Natural killer cell (primary cell): ENCODE results near the gene SLC6A12. TPM values are rescaled to one million over a fixed set of nuclear protein-coding genes. Genes with fewer than 3 reads are reported as not detected.

Experiments
- ATAC-seq, 3 donors: fragments of 150-1000 bp in 2 of 3; fragments of 200-7000 bp in 1 of 3; cut with Tn5 transposase; 1 replicate in 1 of 3; 2 replicates in 2 of 3; pipeline ENCODE4 v1.10.0; 2021; ENCODE audit warnings: mild to moderate bottlenecking in 2 of 3, moderate library complexity in 2 of 3
- DNase-seq, 2 donors: peaks; one replicate each; pipeline versions ENCODE4 v3.0.0 to v3.0.0-alpha.2; 2013 to 2021; ENCODE audit warnings: mixed read lengths in 1 of 2
- H3K27ac ChIP-seq: one replicate; pipeline ENCODE4 v1.5.1; 2013; ENCODE audit warnings: mild to moderate bottlenecking, low read length
- H3K27me3 ChIP-seq: one replicate; pipeline ENCODE4 v1.6.1; 2013; ENCODE audit warnings: low read length; ENCODE audit not compliant: control insufficient read depth, insufficient read depth
- H3K36me3 ChIP-seq: one replicate; pipeline ENCODE4 v1.6.1; 2013; ENCODE audit warnings: low read length; ENCODE audit not compliant: control insufficient read depth, insufficient read depth
- H3K4me1 ChIP-seq: one replicate; pipeline ENCODE4 v1.6.1; 2013; ENCODE audit warnings: low read length; ENCODE audit not compliant: control insufficient read depth, insufficient read depth
- H3K4me3 ChIP-seq: one replicate; pipeline ENCODE4 v1.5.1; 2013; ENCODE audit warnings: low read length
- H3K9me3 ChIP-seq: one replicate; pipeline ENCODE4 v1.6.1; 2013; ENCODE audit warnings: low read length; ENCODE audit not compliant: control insufficient read depth, insufficient read depth
- H3K27ac Mint-ChIP-seq, 2 donors: one replicate each; pipeline ENCODE4 v1.8.0; 2022; ENCODE audit warnings: mild to moderate bottlenecking in 2 of 2, mixed read lengths in 2 of 2, moderate library complexity in 1 of 2
- H3K27me3 Mint-ChIP-seq, 2 donors: one replicate each; pipeline ENCODE4 v1.8.0; 2022; ENCODE audit warnings: low read depth in 2 of 2, mixed read lengths in 2 of 2
- H3K36me3 Mint-ChIP-seq: one replicate; pipeline ENCODE4 v1.8.0; 2022; ENCODE audit warnings: mixed read lengths
- H3K4me1 Mint-ChIP-seq, 2 donors: one replicate each; pipeline ENCODE4 v1.8.0; 2022; ENCODE audit warnings: mixed read lengths in 2 of 2
- H3K4me3 Mint-ChIP-seq: one replicate; pipeline ENCODE4 v1.8.0; 2022; ENCODE audit warnings: mild to moderate bottlenecking, moderate library complexity, mixed read lengths
- H3K9me3 Mint-ChIP-seq, 2 donors: one replicate each; pipeline ENCODE4 v1.8.0; 2022; ENCODE audit warnings: mixed read lengths in 2 of 2
- WGBS: methylation state at CpG from one replicate; pipeline ENCODE4 v1.1.7; 2013; ENCODE audit warnings: missing lambda C conversion rate; ENCODE audit not compliant: insufficient coverage; 5-methylcytosine and 5-hydroxymethylcytosine counted together
- intact Hi-C: fragments of 100-400 bp; cut with micrococcal nuclease; formaldehyde crosslinking; loops from one replicate; pipeline ENCODE4 v1.14.2; 2022
- total RNA-seq, 4 donors: library from RNA; stranded (reverse); fragments of 120-200 nt in 1 of 4; gene quantifications; one replicate each; pipeline versions ENCODE4 v1.2.3 to v1.2.4, GENCODE V29; 2013 to 2022
- TF ChIP-seq, protein P1 (sequence below): fragments of 200-600 bp; IDR thresholded peaks from one replicate; pipeline ENCODE4 v1.8.0; 2022; ENCODE audit warnings: antibody characterized with exemption

The SLC6A12 gene
- total RNA-seq, 3 donors from 2014 or later (not counting 1 experiment from before 2014, with no cell fraction given), result 0.54 to 0.70 TPM; not detected in 1

DNA sequence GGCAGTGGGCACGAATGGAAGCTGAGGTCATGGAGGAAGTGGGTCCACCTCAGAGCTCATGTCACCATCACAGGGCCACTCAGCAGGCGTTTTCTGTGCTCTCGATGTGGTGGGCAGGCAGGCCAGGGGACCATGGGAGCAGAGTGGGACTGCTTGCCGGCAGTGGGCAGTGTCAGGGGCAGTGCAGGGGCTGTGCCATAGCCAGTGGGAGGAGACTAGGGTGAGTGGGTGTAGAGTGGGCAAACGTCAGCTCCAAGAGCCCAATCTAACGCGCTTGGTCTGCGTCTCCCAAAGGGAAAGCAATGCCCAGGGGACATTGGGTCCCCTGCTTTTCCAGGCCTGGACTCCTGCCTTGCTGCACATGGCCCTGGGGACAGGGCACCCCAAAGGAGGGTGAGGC is 58.3 kb downstream of the SLC6A12 start:
- Mint-ChIP-seq H3K27ac (no peak overlapping the region), H3K4me1 (peaks cover 5 to 7% of the 10 kb centered on the region in 2 donors), H3K27me3 (no peaks in the 10 kb centered on the region), H3K9me3 (no peaks in the 10 kb centered on the region), H3K4me3 (no peak overlapping the region), H3K36me3 (no peaks in the 10 kb centered on the region)
- 87% methylated on average over 8 of the region's 8 CpGs for WGBS
- no peaks in the 10 kb centered on the region for H3K36me3 ChIP-seq
- no peak overlapping the region for H3K4me3 ChIP-seq
- ATAC-seq (no peak), DNase-seq (no peak)
- no peaks in the 10 kb centered on the region for H3K27me3 ChIP-seq
- no peak overlapping the region for H3K27ac ChIP-seq
- TF ChIP-seq, protein P1, sequence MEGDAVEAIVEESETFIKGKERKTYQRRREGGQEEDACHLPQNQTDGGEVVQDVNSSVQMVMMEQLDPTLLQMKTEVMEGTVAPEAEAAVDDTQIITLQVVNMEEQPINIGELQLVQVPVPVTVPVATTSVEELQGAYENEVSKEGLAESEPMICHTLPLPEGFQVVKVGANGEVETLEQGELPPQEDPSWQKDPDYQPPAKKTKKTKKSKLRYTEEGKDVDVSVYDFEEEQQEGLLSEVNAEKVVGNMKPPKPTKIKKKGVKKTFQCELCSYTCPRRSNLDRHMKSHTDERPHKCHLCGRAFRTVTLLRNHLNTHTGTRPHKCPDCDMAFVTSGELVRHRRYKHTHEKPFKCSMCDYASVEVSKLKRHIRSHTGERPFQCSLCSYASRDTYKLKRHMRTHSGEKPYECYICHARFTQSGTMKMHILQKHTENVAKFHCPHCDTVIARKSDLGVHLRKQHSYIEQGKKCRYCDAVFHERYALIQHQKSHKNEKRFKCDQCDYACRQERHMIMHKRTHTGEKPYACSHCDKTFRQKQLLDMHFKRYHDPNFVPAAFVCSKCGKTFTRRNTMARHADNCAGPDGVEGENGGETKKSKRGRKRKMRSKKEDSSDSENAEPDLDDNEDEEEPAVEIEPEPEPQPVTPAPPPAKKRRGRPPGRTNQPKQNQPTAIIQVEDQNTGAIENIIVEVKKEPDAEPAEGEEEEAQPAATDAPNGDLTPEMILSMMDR, result no peak
- intact Hi-C loops, result no loop called here
- no peaks in the 10 kb centered on the region for H3K4me1 ChIP-seq
- no peaks in the 10 kb centered on the region for H3K9me3 ChIP-seq

DNA sequence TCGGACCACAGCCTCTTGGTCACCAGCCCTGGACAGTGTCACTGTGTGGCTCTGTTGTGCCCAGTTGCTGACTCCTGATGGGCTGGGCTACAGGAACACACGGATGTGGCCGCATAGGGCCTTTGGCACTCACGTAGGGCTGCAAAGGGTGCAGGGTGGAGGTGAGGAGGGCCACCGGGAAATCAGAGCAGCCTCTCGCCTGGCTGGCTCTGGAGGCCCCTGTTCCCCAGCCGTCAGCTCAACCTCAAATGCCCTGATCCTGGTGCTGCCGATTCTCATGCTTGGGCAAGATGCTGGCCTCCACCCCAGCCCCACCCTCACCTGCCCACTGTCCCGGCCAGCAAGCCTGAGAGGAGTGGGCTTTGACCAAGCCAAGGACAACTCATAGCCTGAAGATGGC is 59.0 kb downstream of the SLC6A12 start:
- Histone ChIP-seq H3K36me3 (no peaks in the 10 kb centered on the region), H3K27me3 (no peaks in the 10 kb centered on the region), H3K9me3 (no peaks in the 10 kb centered on the region), H3K27ac (no peak overlapping the region), H3K4me3 (no peak overlapping the region), H3K4me1 (no peaks in the 10 kb centered on the region)
- H3K4me1 Mint-ChIP-seq, result peaks cover 5 to 8% of the 10 kb centered on the region in 2 donors
- H3K4me3 Mint-ChIP-seq, result no peak overlapping the region
- no peaks in the 10 kb centered on the region for H3K36me3 Mint-ChIP-seq
- TF ChIP-seq, protein P1, result no peak
- no peak overlapping the region for H3K27ac Mint-ChIP-seq
- 89% methylated on average over 9 of the region's 9 CpGs for WGBS
- no peaks in the 10 kb centered on the region for H3K9me3 Mint-ChIP-seq
- ATAC-seq (no peak), DNase-seq (no peak)
- no peaks in the 10 kb centered on the region for H3K27me3 Mint-ChIP-seq
- intact Hi-C loops, result no loop called here

DNA sequence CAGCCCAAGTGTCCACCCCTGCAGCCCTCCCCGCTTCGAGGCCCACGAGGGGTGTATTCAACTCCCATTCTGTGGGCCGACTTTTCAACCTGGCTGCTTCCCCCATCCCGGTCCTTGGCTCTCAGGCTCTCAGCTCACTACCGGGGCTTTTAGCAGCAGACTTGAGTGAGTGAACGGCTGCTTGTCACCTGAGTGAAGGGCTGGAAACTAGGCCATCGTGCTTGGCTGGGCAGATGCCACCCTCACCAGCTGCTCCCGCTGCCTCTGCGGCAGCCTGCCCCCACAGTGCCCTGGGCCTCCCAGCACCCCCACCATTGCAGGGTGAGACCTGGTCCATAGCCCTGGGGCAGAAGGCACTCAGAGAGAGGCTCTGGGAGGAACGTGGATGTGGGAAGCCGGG is 59.9 kb downstream of the SLC6A12 start:
- Mint-ChIP-seq H3K4me3 (no peak overlapping the region), H3K27me3 (no peaks in the 10 kb centered on the region), H3K36me3 (no peaks in the 10 kb centered on the region), H3K27ac (no peak overlapping the region), H3K9me3 (no peaks in the 10 kb centered on the region), H3K4me1 (peaks cover 5 to 12% of the 10 kb centered on the region in 2 donors)
- ATAC-seq (no peak), DNase-seq (no peak)
- H3K27ac ChIP-seq, result no peak overlapping the region
- H3K9me3 ChIP-seq, result no peaks in the 10 kb centered on the region
- no peaks in the 10 kb centered on the region for H3K27me3 ChIP-seq
- WGBS, result 91% methylated on average over 12 of the region's 12 CpGs
- no peaks in the 10 kb centered on the region for H3K4me1 ChIP-seq
- H3K4me3 ChIP-seq, result no peak overlapping the region
- TF ChIP-seq, protein P1, result no peak
- no peaks in the 10 kb centered on the region for H3K36me3 ChIP-seq
- intact Hi-C loops, result no loop called here

DNA sequence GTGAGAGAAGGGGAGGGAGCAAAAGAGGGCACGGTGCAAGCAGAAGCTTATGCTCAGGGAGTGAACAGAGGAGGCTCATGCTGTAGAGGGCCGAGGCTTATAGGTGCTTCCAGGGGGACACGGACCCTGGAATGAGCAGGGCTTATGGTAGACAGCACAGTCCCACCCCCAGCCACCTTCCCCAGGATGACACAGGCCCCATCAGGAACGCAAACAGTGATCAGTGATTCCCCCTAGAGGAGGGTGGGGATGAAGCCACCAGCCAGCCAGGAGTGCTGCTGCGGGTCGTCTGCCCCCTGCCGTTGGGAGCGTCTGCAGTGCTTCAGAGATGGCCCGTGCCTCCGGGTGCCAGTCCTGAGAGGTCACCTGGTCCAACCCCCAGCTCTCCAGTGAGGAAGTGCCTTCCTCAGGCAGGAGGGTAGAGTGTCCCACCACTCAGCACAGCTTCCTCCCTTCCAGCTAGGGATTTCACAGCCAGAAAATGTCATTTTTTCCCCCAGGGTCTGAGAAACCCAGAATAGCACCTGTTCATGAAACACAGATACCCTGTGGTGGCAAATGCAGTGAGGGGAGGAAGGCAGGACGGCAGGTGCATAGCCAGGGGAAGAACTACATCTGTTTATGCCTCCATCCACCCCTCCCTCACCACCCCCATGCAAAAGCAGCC is 60.7 kb downstream of the SLC6A12 start:
- Mint-ChIP-seq H3K27me3 (no peaks in the 10 kb centered on the region), H3K4me1 (peaks cover 5 to 12% of the 10 kb centered on the region in 2 donors), H3K4me3 (no peak overlapping the region), H3K27ac (no peak overlapping the region), H3K36me3 (no peaks in the 10 kb centered on the region), H3K9me3 (no peaks in the 10 kb centered on the region)
- WGBS, result 14% methylated on average over 11 of the region's 11 CpGs
- intact Hi-C loops, result no loop called here
- TF ChIP-seq, protein P1, result peak; percentile 26
- H3K27me3 ChIP-seq, result no peaks in the 10 kb centered on the region
- H3K27ac ChIP-seq, result no peak overlapping the region
- DNase-seq, result peak; percentile 25 to 49
- H3K9me3 ChIP-seq, result no peaks in the 10 kb centered on the region
- no peaks in the 10 kb centered on the region for H3K4me1 ChIP-seq
- H3K4me3 ChIP-seq, result no peak overlapping the region
- no peaks in the 10 kb centered on the region for H3K36me3 ChIP-seq
- ATAC-seq, result peak; percentile 50 to 87 (median 73)
